GM21515 (cell line): ENCODE measurements around the gene GPR162.

Experiments used
- ATAC-seq: cut with Tn5 transposase; IDR thresholded peaks from one replicate; pipeline ENCODE4 v1.9.1; 2021; ENCODE audit not compliant: unreplicated experiment

The GPR162 gene

DNA sequence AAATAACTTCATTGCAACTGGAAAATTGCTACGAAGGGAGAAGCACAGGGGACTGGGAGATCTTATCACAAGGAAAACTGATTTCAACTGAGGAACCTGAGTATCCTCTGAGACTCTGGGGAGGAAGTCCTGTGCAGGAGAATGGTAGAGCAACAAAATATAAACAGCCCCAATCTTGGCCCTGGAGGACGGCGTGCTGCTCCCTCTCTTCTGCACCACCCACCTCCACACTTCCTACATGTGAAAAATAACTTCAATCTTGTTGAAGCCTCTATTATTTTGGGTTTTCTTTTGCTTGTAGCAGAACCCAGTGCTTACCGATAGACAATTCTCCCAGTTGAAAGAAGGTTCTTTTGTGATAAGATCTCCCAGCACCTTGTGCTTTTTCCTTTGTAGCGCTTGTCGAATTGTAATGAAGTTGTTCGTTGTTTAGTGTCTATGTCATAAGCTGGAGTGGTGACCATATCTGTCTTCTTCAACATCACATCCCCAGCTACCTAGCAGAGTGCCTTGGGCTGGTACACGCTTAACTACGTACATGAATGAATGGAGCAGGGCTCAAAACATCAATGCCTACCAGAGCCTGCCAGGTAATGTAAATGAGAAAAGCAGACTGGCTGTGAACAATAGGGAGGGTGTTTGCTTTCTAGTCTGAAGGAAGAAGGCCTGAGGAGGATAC is 35.1 kb upstream of the GPR162 start:
- no peak for ATAC-seq

GRCh38 chr12:6787309-6787708 is 34.3 kb upstream of the GPR162 start:
- no peak for ATAC-seq

GRCh38 chr12:6788972-6789924 is 32.4 kb upstream of the GPR162 start, which contains the start of gene CD4:
CD4 (plus strand) TSS chr12:6789528; CDS start chr12:6800139, 10,611 bp downstream.
- no peak for ATAC-seq

DNA sequence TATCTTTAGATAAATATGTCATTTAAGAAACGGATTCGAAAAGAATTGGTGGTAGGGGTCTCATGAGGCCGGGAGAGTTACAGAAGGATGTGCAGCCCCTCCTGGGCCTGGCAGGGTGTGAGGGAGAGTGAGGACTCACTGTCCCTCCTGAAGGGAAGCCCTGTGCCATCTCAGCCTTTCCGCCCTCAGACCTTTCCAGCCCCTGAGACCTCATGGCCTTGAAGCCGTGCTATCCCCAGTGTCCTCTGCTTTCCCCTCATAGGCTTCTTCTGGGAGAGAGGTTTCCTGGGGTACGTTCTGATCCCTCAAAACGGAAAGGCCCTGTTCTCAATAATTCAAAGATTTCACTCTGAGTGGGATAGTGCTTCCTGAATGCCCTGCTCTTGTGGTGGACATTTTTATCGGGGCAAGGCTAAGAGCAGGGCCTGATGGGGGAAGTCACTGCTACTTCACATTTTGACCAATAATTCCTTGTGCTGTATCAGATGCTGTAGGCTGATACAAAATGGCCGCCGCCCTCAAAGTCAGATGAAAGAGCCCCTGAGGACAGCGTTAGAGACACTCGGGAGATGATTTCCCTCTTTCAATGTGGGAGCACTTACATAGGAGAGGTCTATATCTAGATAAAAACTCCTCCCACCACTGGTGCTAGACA is 31.0 kb upstream of the GPR162 start:
- ATAC-seq: no peak

DNA sequence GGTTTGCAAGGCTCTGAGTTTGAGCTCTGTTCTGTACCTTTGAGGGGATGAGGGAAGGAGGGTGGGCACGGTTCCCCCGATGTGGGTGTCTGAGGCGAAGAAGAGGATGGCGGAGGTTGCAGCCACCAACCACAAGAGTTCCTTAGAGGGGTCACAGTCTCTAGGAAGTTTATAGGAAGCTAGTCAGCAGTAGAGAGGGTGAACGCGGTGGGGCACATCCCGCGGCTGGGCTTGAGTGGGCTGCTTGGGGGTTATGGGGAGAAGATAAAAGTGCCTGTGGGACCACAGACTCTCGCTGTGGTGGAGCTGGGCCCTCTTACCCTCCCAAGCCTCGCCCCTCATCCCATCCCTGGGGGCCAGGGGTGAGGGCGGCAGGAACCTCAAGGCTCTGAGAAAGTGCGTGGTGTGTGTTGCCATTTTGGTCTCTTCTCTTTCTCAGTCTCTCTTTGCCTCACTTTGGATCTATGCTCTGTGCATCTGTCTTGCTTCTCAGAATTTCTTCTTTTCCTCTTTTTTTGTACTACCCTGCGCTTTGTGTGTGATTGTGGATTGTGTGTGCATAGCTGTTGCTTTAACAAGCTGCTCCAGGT is 29.6 kb upstream of the GPR162 start:
- no peak for ATAC-seq

DNA sequence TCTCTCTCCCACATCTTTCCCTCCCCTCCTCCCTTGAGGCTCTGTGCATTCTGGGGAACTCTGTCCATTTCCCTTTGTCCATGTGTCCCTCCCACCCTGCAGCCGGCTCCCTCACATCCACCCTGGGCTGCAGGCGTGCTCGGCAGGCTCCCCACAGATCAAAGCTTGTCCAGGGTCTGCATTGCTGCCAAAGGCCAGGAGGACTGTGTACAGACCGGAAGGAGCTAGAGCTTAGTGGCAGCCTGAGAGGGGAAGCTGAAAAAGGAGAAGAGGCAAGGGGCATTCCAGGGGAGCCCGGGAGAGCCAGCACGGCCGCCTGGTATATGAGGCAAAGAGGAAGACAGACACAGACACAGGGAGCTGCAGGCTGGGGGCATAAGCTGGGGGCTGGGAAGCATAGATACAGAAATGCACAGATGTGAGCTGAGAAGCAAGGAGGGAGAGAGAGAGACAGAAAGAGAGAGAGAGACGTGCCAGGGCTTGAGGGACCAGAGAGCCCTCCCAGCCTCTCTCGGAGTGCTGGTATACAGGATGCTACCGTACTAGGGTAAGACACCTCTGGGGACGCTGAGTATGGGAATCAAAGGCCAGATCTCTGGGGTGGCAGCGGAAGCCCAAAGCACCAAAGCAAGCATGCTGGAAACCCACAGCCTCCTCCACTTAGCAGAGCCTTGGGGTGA is 29.0 kb upstream of the GPR162 start:
- no peak for ATAC-seq

GRCh38 chr12:6795088-6795487 is 26.5 kb upstream of the GPR162 start:
- no peak for ATAC-seq

DNA sequence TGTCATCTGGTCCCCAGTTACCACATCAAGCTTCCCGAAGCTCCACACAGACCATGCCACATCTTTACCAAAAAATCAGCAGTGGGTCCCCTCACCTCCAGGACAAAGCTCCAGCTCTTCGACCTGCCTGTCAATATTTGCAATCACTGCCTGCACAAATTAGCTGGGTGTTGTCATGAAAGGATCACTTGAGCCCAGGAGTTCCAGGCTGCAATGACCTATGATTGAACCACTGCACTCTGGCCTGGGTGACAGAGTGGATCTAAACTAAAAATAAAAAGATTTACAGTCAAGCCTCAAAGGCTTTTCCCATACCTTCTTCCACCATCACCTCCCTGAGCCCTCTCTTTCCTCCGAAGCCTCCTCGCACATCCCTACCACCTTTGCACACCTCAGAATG is 25.0 kb upstream of the GPR162 start:
- no peak for ATAC-seq

DNA sequence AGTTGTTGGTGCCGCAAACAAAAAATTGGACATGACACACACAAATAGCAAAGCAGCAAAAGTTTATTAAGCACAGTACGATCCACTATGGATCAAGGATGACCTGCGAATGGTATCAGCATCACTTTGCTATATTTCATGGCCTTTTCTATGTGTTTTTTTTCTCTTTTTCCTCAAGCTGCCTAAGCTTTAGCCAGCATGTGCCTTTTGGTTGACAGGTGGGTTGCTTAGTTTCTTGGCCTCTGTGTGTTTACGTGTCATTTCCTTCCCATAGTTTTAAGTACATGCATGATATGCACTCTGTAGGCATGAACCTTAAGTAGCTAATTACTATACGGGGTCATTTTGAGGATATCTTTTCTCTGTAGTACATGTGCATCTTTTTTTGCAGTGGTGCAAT is 22.5 kb upstream of the GPR162 start:
- no peak for ATAC-seq

- no peak for ATAC-seq
These were observed 14.5 kb upstream of the GPR162 start for GRCh38 chr12:6807170-6807569.

DNA sequence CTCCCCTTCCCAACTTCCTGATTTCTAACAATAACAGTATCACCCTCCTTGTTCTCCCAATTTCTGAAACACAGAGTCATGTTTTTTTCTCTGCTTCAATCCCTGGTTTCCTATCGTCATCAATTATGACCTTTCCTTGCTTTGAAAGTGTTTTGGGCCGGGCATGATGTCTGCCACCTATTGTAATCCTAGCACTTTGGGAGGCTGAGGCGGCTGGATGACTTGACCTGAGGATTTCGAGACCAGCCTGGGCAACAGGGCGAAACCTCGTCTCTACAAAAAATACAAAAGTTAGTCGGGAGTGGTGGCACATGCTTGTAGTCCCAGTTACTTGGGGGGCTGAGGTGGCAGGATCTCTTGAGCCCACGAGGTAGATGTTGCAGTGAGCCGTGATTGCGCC is 12.6 kb upstream of the GPR162 start:
- ATAC-seq: no peak

DNA sequence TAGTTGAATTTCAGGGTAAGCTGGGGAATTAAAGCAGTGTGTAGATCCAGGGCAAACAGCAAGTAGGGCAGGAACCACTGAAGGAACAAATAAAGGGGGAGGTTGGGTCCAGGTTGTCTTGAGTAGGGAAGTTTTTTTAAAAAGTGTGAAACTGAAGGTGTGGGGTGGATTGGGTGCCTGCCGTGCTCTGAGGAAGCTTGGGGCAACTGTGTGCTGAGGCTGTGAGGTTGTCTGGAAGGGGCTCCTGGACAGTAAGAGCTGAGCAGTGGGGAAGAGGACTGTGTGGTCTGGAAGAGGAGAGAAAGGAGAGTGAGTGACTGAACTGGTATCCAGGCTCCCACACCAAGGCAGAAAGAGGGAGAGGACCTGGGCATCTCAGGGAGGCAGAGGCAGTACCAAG is 10.9 kb upstream of the GPR162 start:
- no peak for ATAC-seq

- ATAC-seq: no peak
These were observed 8.3 kb upstream of the GPR162 start for GRCh38 chr12:6813363-6813762.

DNA sequence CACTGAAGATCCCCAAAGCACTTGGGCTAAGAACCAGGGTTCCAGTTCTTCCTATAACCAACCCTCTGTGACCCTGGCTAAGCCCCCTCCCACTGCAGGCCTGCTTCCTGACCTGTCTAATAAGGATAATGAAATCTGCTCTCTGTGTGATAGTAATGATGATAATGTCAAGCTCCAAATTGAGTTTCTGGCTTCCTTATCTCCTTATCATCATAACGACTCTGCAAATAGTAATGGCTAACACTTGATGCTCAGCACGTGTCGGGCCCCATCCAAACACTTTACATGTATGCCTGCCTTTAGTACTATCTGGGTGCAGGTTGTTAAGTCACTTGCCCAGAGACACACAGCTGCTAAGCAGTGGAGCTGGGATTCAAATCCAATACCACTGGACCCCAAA is 5.0 kb upstream of the GPR162 start:
- ATAC-seq: no peak

- ATAC-seq: no peak
These were observed 4.5 kb upstream of the GPR162 start for GRCh38 chr12:6817098-6817497.

DNA sequence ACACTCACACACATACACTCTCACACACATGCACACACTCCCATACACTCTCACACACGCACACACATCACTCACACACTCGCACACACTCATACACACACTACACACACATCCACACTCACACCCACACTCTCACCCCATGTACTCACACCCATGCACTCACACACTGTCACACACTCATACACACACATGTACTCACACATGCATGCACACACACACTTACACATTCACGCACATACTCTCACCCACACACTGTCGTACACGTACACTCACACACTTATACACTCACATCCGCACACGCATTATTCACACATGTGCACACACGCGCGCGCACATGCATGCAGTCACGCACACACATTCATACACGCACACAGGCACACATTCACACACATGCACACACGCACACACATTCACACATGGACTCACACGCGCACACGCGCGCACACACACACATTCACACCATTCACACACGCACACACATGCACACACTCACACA is 3.9 kb upstream of the GPR162 start:
- no peak for ATAC-seq

GRCh38 chr12:6818222-6818621 is 3.4 kb upstream of the GPR162 start:
- no peak for ATAC-seq

- no peak for ATAC-seq
These were observed 3.0 kb upstream of the GPR162 start for GRCh38 chr12:6818645-6819044.

DNA sequence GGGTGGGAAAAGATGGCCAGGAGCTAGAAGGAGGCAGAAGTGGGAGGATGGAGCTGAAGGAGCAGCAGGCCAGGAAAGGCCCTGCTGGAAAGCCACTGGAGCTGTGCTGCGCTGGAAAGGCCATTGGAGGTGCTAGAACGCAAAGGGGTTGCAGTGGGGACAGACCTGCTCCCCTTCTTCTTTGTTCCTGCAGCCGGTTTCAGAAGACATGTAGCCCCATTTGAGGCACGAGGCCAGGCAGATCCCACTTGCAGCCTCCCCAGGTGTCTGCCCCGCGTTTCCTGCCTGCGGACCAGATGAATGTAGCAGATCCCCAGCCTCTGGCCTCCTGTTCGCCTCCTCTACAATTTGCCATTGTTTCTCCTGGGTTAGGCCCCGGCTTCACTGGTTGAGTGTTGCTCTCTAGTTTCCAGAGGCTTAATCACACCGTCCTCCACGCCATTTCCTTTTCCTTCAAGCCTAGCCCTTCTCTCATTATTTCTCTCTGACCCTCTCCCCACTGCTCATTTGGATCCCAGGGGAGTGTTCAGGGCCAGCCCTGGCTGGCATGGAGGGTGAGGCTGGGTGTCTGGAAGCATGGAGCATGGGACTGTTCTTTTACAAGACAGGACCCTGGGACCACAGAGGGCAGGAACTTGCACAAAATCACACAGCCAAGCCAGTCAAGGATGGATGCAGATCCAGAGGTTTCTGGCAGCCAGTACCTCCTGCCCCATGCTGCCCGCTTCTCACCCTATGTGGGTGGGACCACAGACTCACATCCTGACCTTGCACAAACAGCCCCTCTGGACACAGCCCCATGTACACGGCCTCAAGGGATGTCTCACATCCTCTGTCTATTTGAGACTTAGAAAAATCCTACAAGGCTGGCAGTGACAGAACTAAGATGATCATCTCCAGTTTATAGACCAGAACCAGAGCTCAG is 2.3 kb upstream of the GPR162 start:
- ATAC-seq: no peak

GRCh38 chr12:6820166-6820565 is 1.5 kb upstream of the GPR162 start:
- no peak for ATAC-seq
